MCF 10A (cell line): ENCODE data around the gene PHF10. TPM values are rescaled to one million over a fixed set of nuclear protein-coding genes. Genes with fewer than 3 reads are reported as not detected.
"Not testable (repeated sequence)": the region's sequence is repeated elsewhere in the genome, so short reads cannot be mapped to it uniquely, and the experiment has no call there.

Experiments used
- Bru-seq: library from RNA; stranded (reverse); fragments of 400-500 nt; gene quantifications from one replicate; lab custom pipeline; 2021; lab: Mats Ljungman, UMichigan
- BruChase-seq, 2 experiments: library from RNA; stranded (reverse); fragments of 400-500 nt; gene quantifications; one replicate each; lab custom pipeline; 2021; lab: Mats Ljungman, UMichigan
- BruUV-seq: library from RNA; stranded (reverse); fragments of 400-500 nt; replicated peaks from 2 replicates; lab custom pipeline; 2021; lab: Mats Ljungman, UMichigan
- CTCF ChIA-PET: fragments of 300-600 bp; sonication (Branson Sonifier 250); formaldehyde crosslinking; extraction: SDS; loops from one replicate; lab custom pipeline; 2021; ENCODE audit warnings: antibody characterized with exemption, inconsistent platforms; lab: Yijun Ruan, JAX
- POLR2A ChIA-PET: fragments of 300-600, 350-650 bp; sonication (Branson Sonifier 250); formaldehyde crosslinking; extraction: SDS; loops from one replicate; lab custom pipeline; 2020; ENCODE audit warnings: antibody characterized with exemption, inconsistent platforms; lab: Yijun Ruan, JAX
- DNase-seq: peaks from one replicate; pipeline ENCODE4 v3.0.0-alpha.2; 2018; ENCODE audit not compliant: unreplicated experiment
- H3K27ac Mint-ChIP-seq: one replicate; pipeline ENCODE4 v1.8.0; 2022; ENCODE audit warnings: mild to moderate bottlenecking, low read depth, mixed read lengths; ENCODE audit not compliant: unreplicated experiment
- H3K27me3 Mint-ChIP-seq: one replicate; pipeline ENCODE4 v1.8.0; 2022; ENCODE audit warnings: mixed read lengths; ENCODE audit not compliant: insufficient read depth, unreplicated experiment
- H3K36me3 Mint-ChIP-seq: one replicate; pipeline ENCODE4 v1.8.0; 2022; ENCODE audit warnings: mild to moderate bottlenecking, moderate library complexity, mixed read lengths; ENCODE audit not compliant: insufficient read depth, unreplicated experiment
- H3K4me1 Mint-ChIP-seq: one replicate; pipeline ENCODE4 v1.8.0; 2022; ENCODE audit warnings: mixed read lengths; ENCODE audit not compliant: insufficient read depth, unreplicated experiment
- H3K4me3 Mint-ChIP-seq: one replicate; pipeline ENCODE4 v1.8.0; 2022; ENCODE audit warnings: mild to moderate bottlenecking, moderate library complexity, mixed read lengths; ENCODE audit not compliant: unreplicated experiment
- H3K9me3 Mint-ChIP-seq: one replicate; pipeline ENCODE4 v1.8.0; 2022; ENCODE audit warnings: mixed read lengths; ENCODE audit not compliant: unreplicated experiment
- CTCF ChIP-seq: fragments of 200-600 bp; IDR thresholded peaks from one replicate; pipeline ENCODE4 v1.8.0; 2022; ENCODE audit warnings: antibody characterized with exemption, mild to moderate bottlenecking; ENCODE audit not compliant: unreplicated experiment
- intact Hi-C: fragments of 100-400 bp; cut with micrococcal nuclease; formaldehyde crosslinking; loops from 2 replicates; pipeline ENCODE4 v1.14.1; 2022
- long read RNA-seq: library from polyadenylated mRNA; stranded (forward); transcript quantifications from one replicate; pipeline ENCODE4 v2.0.0, GENCODE V29; 2022
- total RNA-seq: library from RNA; stranded (reverse); gene quantifications from 2 replicates; pipeline ENCODE4 v1.2.3, GENCODE V29; 2022

The PHF10 gene
- total RNA-seq (27.2 and 34.9 TPM in 2 replicates), Bru-seq, nascent RNA (percentile 75 among the genes with signal in this experiment), BruChase-seq, experiment 1, labeled RNA remaining after a 6-hour chase (percentile 82 among the genes with signal in this experiment), BruChase-seq, experiment 2, labeled RNA remaining after a 2-hour chase (percentile 86 among the genes with signal in this experiment)
- long read RNA-seq, full-length matches to known transcripts, result 32 of 45 reads
- long read RNA-seq, partial matches to known transcripts, result 5 of 45 reads
- long read RNA-seq, other reads (novel, unspliced or antisense), result 8 of 45 reads

- no peak for TF ChIP-seq CTCF
- Mint-ChIP-seq H3K36me3 (no peaks in the 10 kb centered on the region), H3K27me3 (no peaks in the 10 kb centered on the region), H3K9me3 (no peaks in the 10 kb centered on the region), H3K4me1 (peaks cover 5% of the 10 kb centered on the region), H3K4me3 (peak within 1 kb of the TSS; percentile 90), H3K27ac (peak within 1 kb of the TSS; percentile 70)
- DNase-seq, result peak; percentile 32
- ChIA-PET CTCF (interaction anchor here (1.4 kb wide), 1 partner anchor 23 kb away, joined by 3 read pairs; no protein-coding TSS in a partner anchor), POLR2A (interaction anchor here (0.7 to 5.6 kb wide), 4 partner anchors 16 to 156 kb away, joined by 3 to 102 read pairs (median 38); partner anchors contain the start of genes C6orf120, DYNLT2, ERMARD and WDR27)
- BruUV-seq, result no TSS peak
- intact Hi-C loops, result no loop called here
These were observed at the start of gene PHF10 for GRCh38 chr6:169724494-169725124. Gene PHF10 (minus strand): TSS chr6:169724500. CDS start chr6:169723931, 569 bp downstream.

- no peaks in the 10 kb centered on the region for H3K27me3 Mint-ChIP-seq
- no peak overlapping the region for H3K4me3 Mint-ChIP-seq
- ChIA-PET POLR2A (no interaction called here), CTCF (no interaction called here)
- no peak for DNase-seq
- H3K4me1 Mint-ChIP-seq, result no peaks in the 10 kb centered on the region
- no peak overlapping the region for H3K27ac Mint-ChIP-seq
- TSS peak; percentile 10 for BruUV-seq
- TF ChIP-seq CTCF, result no peak
- H3K36me3 Mint-ChIP-seq, result peaks cover 59% of the 10 kb centered on the region
- no peaks in the 10 kb centered on the region for H3K9me3 Mint-ChIP-seq
- intact Hi-C loops, result no loop called here
These were observed 42.8 kb upstream of the PHF10 start for GRCh38 chr6:169766921-169767736.

GRCh38 chr6:169766232-169766631 is 41.9 kb upstream of the PHF10 start:
- no peak overlapping the region for H3K27ac Mint-ChIP-seq
- H3K36me3 Mint-ChIP-seq, result peaks cover 59% of the 10 kb centered on the region
- BruUV-seq, result no TSS peak
- H3K4me1 Mint-ChIP-seq, result no peaks in the 10 kb centered on the region
- TF ChIP-seq CTCF, result no peak
- intact Hi-C loops, result no loop called here
- ChIA-PET CTCF (no interaction called here), POLR2A (no interaction called here)
- no peaks in the 10 kb centered on the region for H3K9me3 Mint-ChIP-seq
- no peak for DNase-seq
- H3K4me3 Mint-ChIP-seq, result no peak overlapping the region
- H3K27me3 Mint-ChIP-seq, result no peaks in the 10 kb centered on the region

DNA sequence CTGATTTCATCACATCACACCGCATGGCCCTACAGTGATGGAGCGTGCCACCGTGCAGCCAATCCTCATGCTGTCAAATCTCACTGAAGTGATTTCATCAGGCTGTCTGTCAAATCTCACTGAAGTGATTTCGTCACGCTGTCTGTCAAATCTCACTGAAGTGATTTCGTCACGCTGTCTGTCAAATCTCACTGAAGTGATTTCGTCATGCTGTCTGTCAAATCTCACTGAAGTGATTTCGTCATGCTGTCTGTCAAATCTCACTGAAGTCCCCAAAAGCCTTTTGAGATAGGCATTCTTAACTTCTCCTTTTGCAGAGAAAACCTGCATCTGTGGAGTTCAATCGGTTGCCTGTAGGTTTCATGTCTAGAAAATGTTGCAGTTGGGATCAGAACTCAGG is 41.5 kb upstream of the PHF10 start:
- H3K27ac Mint-ChIP-seq, BruUV-seq, H3K4me3 Mint-ChIP-seq, H3K9me3 Mint-ChIP-seq, H3K4me1 Mint-ChIP-seq, intact Hi-C loops, DNase-seq, H3K27me3 Mint-ChIP-seq: not testable (repeated sequence)
- CTCF ChIA-PET, result interaction anchor here (0.5 to 1.0 kb wide), 2 partner anchors 13 to 640 kb away, joined by 3 read pairs; no protein-coding TSS in a partner anchor
- POLR2A ChIA-PET, result interaction anchor here (1.8 kb wide), 1 partner anchor 14 kb away, joined by 8 read pairs; the partner anchor contains the start of genes DYNLT2 and ERMARD
- H3K36me3 Mint-ChIP-seq, result peaks cover 59% of the 10 kb centered on the region
